Hematopoietic multipotent progenitor cell treated with erythropoietin and hydrocortisone succinate and interleukin-3 and kit ligand, for 17 days (in vitro differentiated cells): ENCODE data around the gene MECP2.

Experiments used
- DNase-seq: peaks from one replicate; pipeline ENCODE4 v3.0.0-alpha.2; 2015; ENCODE audit warnings: low spot score

MECP2 gene

GRCh38 chrX:154115750-154116149 is 18.2 kb upstream of the MECP2 start:
- no peak for DNase-seq

GRCh38 chrX:154115071-154115470 is 17.6 kb upstream of the MECP2 start:
- no peak for DNase-seq

GRCh38 chrX:154114652-154115051 is 17.1 kb upstream of the MECP2 start:
- DNase-seq = no peak

GRCh38 chrX:154113729-154114128 is 16.2 kb upstream of the MECP2 start:
- no peak for DNase-seq

GRCh38 chrX:154098551-154098950 is 1.0 kb upstream of the MECP2 start:
- no peak for DNase-seq

- peak; percentile 68 for DNase-seq
These were observed 421 bp downstream of the MECP2 start for GRCh38 chrX:154097003-154097588.

GRCh38 chrX:154096140-154097002 is 1.1 kb downstream of the MECP2 start:
- DNase-seq = peak; percentile 34

GRCh38 chrX:154094833-154095232 is 2.7 kb downstream of the MECP2 start:
- DNase-seq = no peak

GRCh38 chrX:154093965-154094364 is 3.6 kb downstream of the MECP2 start:
- DNase-seq = no peak

GRCh38 chrX:154092371-154092770 is 5.1 kb downstream of the MECP2 start:
- no peak for DNase-seq

GRCh38 chrX:154091678-154092077 is 5.8 kb downstream of the MECP2 start:
- no peak for DNase-seq

- no peak for DNase-seq
These were observed 6.8 kb downstream of the MECP2 start for GRCh38 chrX:154090731-154091130.

GRCh38 chrX:154084449-154085300 is 12.8 kb downstream of the MECP2 start:
- no peak for DNase-seq

- no peak for DNase-seq
These were observed 14.4 kb downstream of the MECP2 start for GRCh38 chrX:154083126-154083517.

GRCh38 chrX:154082396-154083125 is 15.0 kb downstream of the MECP2 start:
- DNase-seq = no peak

GRCh38 chrX:154077101-154077500 is 20.4 kb downstream of the MECP2 start:
- DNase-seq = no peak

GRCh38 chrX:154074199-154074598 is 23.3 kb downstream of the MECP2 start:
- no peak for DNase-seq

- DNase-seq = no peak
These were observed 25.3 kb downstream of the MECP2 start for GRCh38 chrX:154072192-154072591.

GRCh38 chrX:154068560-154068959 is 29.0 kb downstream of the MECP2 start:
- no peak for DNase-seq

- DNase-seq = no peak
These were observed 32.7 kb downstream of the MECP2 start for GRCh38 chrX:154064637-154065435.

GRCh38 chrX:154063234-154063633 is 34.3 kb downstream of the MECP2 start:
- DNase-seq = no peak
